Activated B cell treated with CpG ODN at 0.5 μM for 24 hours (primary cell): ENCODE results near the gene TMEM100. TPM values are rescaled to one million over a fixed set of nuclear protein-coding genes. Genes with fewer than 3 reads are reported as not detected.

Experiments used
- ATAC-seq: fragments of 200-7000 bp; cut with Tn5 transposase; one replicate; pipeline ENCODE4 v1.10.0; 2021; ENCODE audit warnings: low read depth, mild to moderate bottlenecking, moderate library complexity
- CTCF ChIA-PET: fragments of 350-600 bp; sonication (Branson Sonifier 250); formaldehyde crosslinking; loops from one replicate; lab custom pipeline; 2021; ENCODE audit warnings: antibody characterized with exemption; lab: Charles Lee
- POLR2A ChIA-PET: fragments of 350-600 bp; sonication (Branson Sonifier 250); formaldehyde crosslinking; loops from one replicate; lab custom pipeline; 2021; ENCODE audit warnings: antibody characterized with exemption; lab: Charles Lee
- DNase-seq: peaks from one replicate; pipeline ENCODE4 v3.0.0; 2022
- H3K27ac Mint-ChIP-seq: one replicate; pipeline ENCODE4 v1.8.0; 2020; ENCODE audit warnings: mixed read lengths
- H3K27me3 Mint-ChIP-seq: one replicate; pipeline ENCODE4 v1.8.0; 2021; ENCODE audit warnings: mixed read lengths
- H3K36me3 Mint-ChIP-seq: one replicate; pipeline ENCODE4 v1.8.0; 2021; ENCODE audit warnings: low read depth, mixed read lengths
- H3K4me1 Mint-ChIP-seq: one replicate; pipeline ENCODE4 v1.8.0; 2021; ENCODE audit warnings: mixed read lengths
- H3K4me3 Mint-ChIP-seq: one replicate; pipeline ENCODE4 v1.8.0; 2020; ENCODE audit warnings: mild to moderate bottlenecking, mixed read lengths
- H3K9me3 Mint-ChIP-seq: one replicate; pipeline ENCODE4 v1.8.0; 2020; ENCODE audit warnings: mixed read lengths
- CTCF ChIP-seq: fragments of 200-600 bp; IDR thresholded peaks from one replicate; pipeline ENCODE4 v1.8.0; 2022; ENCODE audit warnings: antibody characterized with exemption, mild to moderate bottlenecking
- intact Hi-C: fragments of 100-400 bp; cut with micrococcal nuclease; formaldehyde crosslinking; loops from one replicate; pipeline ENCODE4 v1.15.1; 2024
- total RNA-seq: library from RNA; stranded (reverse); gene quantifications from 2 replicates; pipeline ENCODE4 v1.2.3, GENCODE V29; 2022

TMEM100 gene
- total RNA-seq, 1 donor from 2014 or later, result not detected

GRCh38 chr17:55681342-55681700 lies 41.3 kb downstream of the TMEM100 start:
- ATAC-seq, result no peak
- CTCF ChIA-PET, result no interaction called here
- POLR2A ChIA-PET, result no interaction called here
- H3K9me3 Mint-ChIP-seq, result no peaks in the 10 kb centered on the region
- H3K4me1 Mint-ChIP-seq, result no peaks in the 10 kb centered on the region
- TF ChIP-seq CTCF, result no peak
- intact Hi-C loops, result no loop called here
- H3K27ac Mint-ChIP-seq, result no peak overlapping the region
- DNase-seq, result no peak
- no peaks in the 10 kb centered on the region for H3K36me3 Mint-ChIP-seq
- no peak overlapping the region for H3K4me3 Mint-ChIP-seq
- H3K27me3 Mint-ChIP-seq, result peaks cover 18% of the 10 kb centered on the region

GRCh38 chr17:55680686-55681341 lies 41.9 kb downstream of the TMEM100 start:
- Mint-ChIP-seq H3K9me3 (no peaks in the 10 kb centered on the region), H3K36me3 (no peaks in the 10 kb centered on the region), H3K4me1 (no peaks in the 10 kb centered on the region), H3K4me3 (no peak overlapping the region), H3K27me3 (peaks cover 20% of the 10 kb centered on the region), H3K27ac (no peak overlapping the region)
- intact Hi-C loops, result no loop called here
- TF ChIP-seq CTCF, result no peak
- POLR2A ChIA-PET, result no interaction called here
- DNase-seq (no peak), ATAC-seq (no peak)
- CTCF ChIA-PET, result no interaction called here

GRCh38 chr17:55677446-55677845 lies 45.2 kb downstream of the TMEM100 start:
- H3K36me3 Mint-ChIP-seq, result no peaks in the 10 kb centered on the region
- CTCF ChIA-PET, result no interaction called here
- H3K9me3 Mint-ChIP-seq, result peaks cover 8% of the 10 kb centered on the region
- intact Hi-C loops, result no loop called here
- no peak for TF ChIP-seq CTCF
- H3K27ac Mint-ChIP-seq, result no peak overlapping the region
- peaks cover 21% of the 10 kb centered on the region for H3K27me3 Mint-ChIP-seq
- POLR2A ChIA-PET, result no interaction called here
- DNase-seq (no peak), ATAC-seq (no peak)
- no peaks in the 10 kb centered on the region for H3K4me1 Mint-ChIP-seq
- H3K4me3 Mint-ChIP-seq, result no peak overlapping the region

GRCh38 chr17:55676274-55676673 lies 46.4 kb downstream of the TMEM100 start:
- POLR2A ChIA-PET, result interaction anchor here (0.6 kb wide), 1 partner anchor 75 kb away, joined by 3 read pairs; no protein-coding TSS in a partner anchor
- H3K4me1 Mint-ChIP-seq, result no peaks in the 10 kb centered on the region
- H3K9me3 Mint-ChIP-seq, result peaks cover 8% of the 10 kb centered on the region
- intact Hi-C loops, result no loop called here
- no peaks in the 10 kb centered on the region for H3K36me3 Mint-ChIP-seq
- no peak overlapping the region for H3K4me3 Mint-ChIP-seq
- peaks cover 18% of the 10 kb centered on the region for H3K27me3 Mint-ChIP-seq
- TF ChIP-seq CTCF, result no peak
- ATAC-seq, result no peak
- no peak overlapping the region for H3K27ac Mint-ChIP-seq
- CTCF ChIA-PET, result no interaction called here
- DNase-seq, result no peak

GRCh38 chr17:55673743-55674506 lies 48.7 kb downstream of the TMEM100 start:
- Mint-ChIP-seq H3K9me3 (peaks cover 8% of the 10 kb centered on the region), H3K36me3 (no peaks in the 10 kb centered on the region), H3K27me3 (peaks cover 13% of the 10 kb centered on the region), H3K27ac (no peak overlapping the region), H3K4me3 (no peak overlapping the region), H3K4me1 (no peaks in the 10 kb centered on the region)
- POLR2A ChIA-PET, result no interaction called here
- intact Hi-C loops, result no loop called here
- no peak for DNase-seq
- ATAC-seq, result no peak
- TF ChIP-seq CTCF, result no peak
- CTCF ChIA-PET, result no interaction called here
